DOHH2 (cell line): ENCODE results near the gene STT3B.

ENCODE experiments used
- H3F3A ChIP-seq: fragments of 200-600 bp; sonication (generic), shearing (Covaris generic); 2 replicates; pipeline ENCODE4 v1.6.0; 2016; ENCODE audit warnings: antibody characterized with exemption, mild to moderate bottlenecking; ENCODE audit not compliant: control insufficient read depth, insufficient read depth
- H3K27ac ChIP-seq: fragments of 200-600 bp; sonication (generic); 2 replicates; pipeline ENCODE4 v1.5.1; 2014; ENCODE audit warnings: low read depth, mild to moderate bottlenecking, low read length, moderate library complexity
- H3K27me3 ChIP-seq: fragments of 200-600 bp; sonication (generic); 2 replicates; pipeline ENCODE4 v1.6.1; 2014; ENCODE audit warnings: mild to moderate bottlenecking, low read length, mixed read lengths; ENCODE audit not compliant: control insufficient read depth
- H3K36me3 ChIP-seq: fragments of 200-600 bp; sonication (generic); 2 replicates; pipeline ENCODE4 v1.6.1; 2014; ENCODE audit warnings: mild to moderate bottlenecking, low read length, moderate library complexity, mixed read lengths; ENCODE audit not compliant: control insufficient read depth
- H3K4me1 ChIP-seq: fragments of 200-600 bp; sonication (generic); 2 replicates; pipeline ENCODE4 v1.6.1; 2014; ENCODE audit warnings: mild to moderate bottlenecking, low read length, mixed read lengths; ENCODE audit not compliant: control insufficient read depth
- H3K4me2 ChIP-seq: fragments of 200-600 bp; sonication (generic); 2 replicates; pipeline ENCODE4 v1.6.0; 2014; ENCODE audit warnings: mild to moderate bottlenecking, low read length, moderate library complexity
- H3K4me3 ChIP-seq: fragments of 200-600 bp; sonication (generic); 2 replicates; pipeline ENCODE4 v1.5.1; 2014; ENCODE audit warnings: mild to moderate bottlenecking, low read length, mixed read lengths
- H3K79me2 ChIP-seq: fragments of 200-600 bp; sonication (generic); 2 replicates; pipeline ENCODE4 v1.6.1; 2014; ENCODE audit warnings: mild to moderate bottlenecking, low read length, mixed read lengths; ENCODE audit not compliant: control insufficient read depth
- H3K9me2 ChIP-seq: fragments of 200-600 bp; sonication (generic); replicated peaks from 2 replicates; pipeline ENCODE4 v1.6.1; 2014; ENCODE audit warnings: mild to moderate bottlenecking, low read length, mixed read lengths; ENCODE audit not compliant: control insufficient read depth
- H3K9me3 ChIP-seq: fragments of 200-600 bp; sonication (generic); 2 replicates; pipeline ENCODE4 v1.6.1; 2014; ENCODE audit warnings: antibody characterized with exemption, low read length, mixed read lengths; ENCODE audit not compliant: control insufficient read depth, insufficient read depth
- H4K20me1 ChIP-seq: fragments of 200-600 bp; sonication (generic); 2 replicates; pipeline ENCODE4 v1.6.0; 2014; ENCODE audit warnings: low read depth, mild to moderate bottlenecking, antibody characterized with exemption, low read length, moderate library complexity; ENCODE audit not compliant: control insufficient read depth, insufficient read depth
- CTCF ChIP-seq: fragments of 200-600 bp; sonication (generic); IDR thresholded peaks from one replicate; pipeline ENCODE4 v1.5.1; 2014; ENCODE audit warnings: antibody characterized with exemption, mild to moderate bottlenecking, low read depth, low read length; ENCODE audit not compliant: poor library complexity, severe bottlenecking
- EZH2phosphoT487 ChIP-seq: fragments of 200-600 bp; sonication (generic); IDR thresholded peaks from 2 replicates; pipeline ENCODE4 v1.6.1; 2017; ENCODE audit warnings: borderline replicate concordance, mild to moderate bottlenecking, antibody characterized with exemption, low read length, moderate library complexity, mixed read lengths

The STT3B gene

GRCh38 chr3:31542246-31542645 lies 9.5 kb downstream of the STT3B start:
- Histone ChIP-seq H3K4me1 (peaks cover 24% of the 10 kb centered on the region), H3K9me3 (no peaks in the 10 kb centered on the region), H3K9me2 (no peaks in the 10 kb centered on the region), H3F3A (no peaks in the 10 kb centered on the region), H3K36me3 (peaks cover 16% of the 10 kb centered on the region), H3K4me2 (no peak overlapping the region), H3K27me3 (no peaks in the 10 kb centered on the region), H3K27ac (no peak overlapping the region), H4K20me1 (peaks cover 13% of the 10 kb centered on the region), H3K79me2 (peaks cover 100% of the 10 kb centered on the region), H3K4me3 (no peak overlapping the region)
- TF ChIP-seq CTCF (no peak), EZH2phosphoT487 (no peak)

GRCh38 chr3:31543375-31543774 lies 10.7 kb downstream of the STT3B start:
- peaks cover 21% of the 10 kb centered on the region for H3K4me1 ChIP-seq
- H3K27me3 ChIP-seq: no peaks in the 10 kb centered on the region
- H3K9me2 ChIP-seq: no peaks in the 10 kb centered on the region
- H3K27ac ChIP-seq: no peak overlapping the region
- H3K4me2 ChIP-seq: no peak overlapping the region
- no peak overlapping the region for H3K4me3 ChIP-seq
- no peaks in the 10 kb centered on the region for H3K9me3 ChIP-seq
- H3F3A ChIP-seq: no peaks in the 10 kb centered on the region
- peaks cover 21% of the 10 kb centered on the region for H4K20me1 ChIP-seq
- peaks cover 100% of the 10 kb centered on the region for H3K79me2 ChIP-seq
- TF ChIP-seq CTCF (no peak), EZH2phosphoT487 (no peak)
- H3K36me3 ChIP-seq: peaks cover 12% of the 10 kb centered on the region

- Histone ChIP-seq H3K4me2 (no peak overlapping the region), H3K36me3 (peaks cover 12% of the 10 kb centered on the region), H3K4me1 (peaks cover 13% of the 10 kb centered on the region), H3K9me2 (no peaks in the 10 kb centered on the region), H3K27ac (no peak overlapping the region), H4K20me1 (peaks cover 24% of the 10 kb centered on the region), H3K4me3 (no peak overlapping the region), H3F3A (0 out of 2 replicates have a peak, but pooled peaks cover 3% of the 10 kb centered on the region), H3K79me2 (peaks cover 100% of the 10 kb centered on the region), H3K27me3 (no peaks in the 10 kb centered on the region), H3K9me3 (no peaks in the 10 kb centered on the region)
- TF ChIP-seq EZH2phosphoT487 (no peak), CTCF (no peak)
Observed at GRCh38 chr3:31544634-31545033, 11.9 kb downstream of the STT3B start.
